ENCODE data around the gene GALNTL6. TPM values are rescaled to one million over a fixed set of nuclear protein-coding genes. Genes with fewer than 3 reads are reported as not detected.
"Not testable (repeated sequence)": the region's sequence is repeated elsewhere in the genome, so short reads cannot be mapped to it uniquely, and the experiment has no call there.

Gene GALNTL6
- polyA plus RNA-seq, 4 donors = 0.30 to 0.45 (median 0.31) TPM; not detected in 1

GRCh38 chr4:172379834-172380233, 566.6 kb downstream of the GALNTL6 start:
- Histone ChIP-seq H3K27ac (ENCODE audit: low read depth in 1 of 3, low read length in 2 of 3) (no peak overlapping the region), H3K27me3 (ENCODE audit: control insufficient read depth in 3 of 3, insufficient read depth in 3 of 3, low read length in 3 of 3) (no peaks in the 10 kb centered on the region), H3K36me3 (ENCODE audit: control insufficient read depth in 3 of 3, insufficient read depth in 2 of 3, low read depth in 1 of 3, low read length in 3 of 3) (no peaks in the 10 kb centered on the region), H3K4me1 (ENCODE audit: control insufficient read depth in 3 of 3, insufficient read depth in 2 of 3, low read depth in 1 of 3, low read length in 2 of 3) (no peaks in the 10 kb centered on the region), H3K4me3 (ENCODE audit: low read depth in 1 of 3, low read length in 3 of 3) (no peak overlapping the region), H3K9me3 (ENCODE audit: control insufficient read depth in 2 of 2, insufficient read depth in 1 of 2, low read depth in 1 of 2, low read length in 1 of 2) (peaks cover 0 to 9% of the 10 kb centered on the region in 2 donors)
- no peak for DNase-seq
- no peak for FAIRE-seq
- 66 to 81% (median 72%) methylated on average over 5 of the region's 5 CpGs for WGBS, 3 donors

- FAIRE-seq = no peak
- H3K4me3 ChIP-seq (ENCODE audit: low read depth in 1 of 3, low read length in 3 of 3) = no peak overlapping the region
- H3K36me3 ChIP-seq (ENCODE audit: control insufficient read depth in 3 of 3, insufficient read depth in 2 of 3, low read depth in 1 of 3, low read length in 3 of 3) = no peaks in the 10 kb centered on the region
- no peaks in the 10 kb centered on the region for H3K9me3 ChIP-seq (ENCODE audit: control insufficient read depth in 2 of 2, insufficient read depth in 1 of 2, low read depth in 1 of 2, low read length in 1 of 2)
- no peak for DNase-seq
- 90 to 93% (median 92%) methylated on average over 1 of the region's 1 CpG for WGBS, 3 donors
- no peaks in the 10 kb centered on the region for H3K27me3 ChIP-seq (ENCODE audit: control insufficient read depth in 3 of 3, insufficient read depth in 3 of 3, low read length in 3 of 3)
- H3K27ac ChIP-seq (ENCODE audit: low read depth in 1 of 3, low read length in 2 of 3) = no peak overlapping the region
- H3K4me1 ChIP-seq (ENCODE audit: control insufficient read depth in 3 of 3, insufficient read depth in 2 of 3, low read depth in 1 of 3, low read length in 2 of 3) = no peaks in the 10 kb centered on the region
These were observed 577.1 kb downstream of the GALNTL6 start for GRCh38 chr4:172390331-172390730.

DNA sequence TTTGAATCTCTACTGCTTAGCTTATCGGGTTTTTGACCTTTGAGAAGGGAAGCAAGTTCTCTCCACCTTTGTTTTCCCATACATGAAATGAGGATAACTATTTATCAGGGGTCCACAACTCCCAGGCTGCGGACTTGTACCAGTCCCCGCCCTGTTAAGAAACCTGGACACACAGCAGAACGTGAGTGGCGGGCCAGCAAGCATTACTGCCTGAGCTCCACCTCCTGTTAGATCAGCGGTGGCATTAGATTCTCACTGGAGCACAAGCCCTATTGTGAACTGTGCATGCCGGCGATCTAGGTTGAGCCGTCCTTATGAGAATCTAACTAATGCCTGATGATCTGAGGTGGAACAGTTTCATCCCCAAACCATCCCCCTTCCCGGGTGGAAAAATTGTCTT, 579.5 kb downstream of the GALNTL6 start:
- H3K27me3 ChIP-seq (ENCODE audit: control insufficient read depth in 3 of 3, insufficient read depth in 3 of 3, low read length in 3 of 3) = no peaks in the 10 kb centered on the region
- H3K4me3 ChIP-seq (ENCODE audit: low read depth in 1 of 3, low read length in 3 of 3) = no peak overlapping the region
- no peaks in the 10 kb centered on the region for H3K9me3 ChIP-seq (ENCODE audit: control insufficient read depth in 2 of 2, insufficient read depth in 1 of 2, low read depth in 1 of 2, low read length in 1 of 2)
- no peaks in the 10 kb centered on the region for H3K4me1 ChIP-seq (ENCODE audit: control insufficient read depth in 3 of 3, insufficient read depth in 2 of 3, low read depth in 1 of 3, low read length in 2 of 3)
- FAIRE-seq (no peak), DNase-seq (no peak)
- no peaks in the 10 kb centered on the region for H3K36me3 ChIP-seq (ENCODE audit: control insufficient read depth in 3 of 3, insufficient read depth in 2 of 3, low read depth in 1 of 3, low read length in 3 of 3)
- WGBS, 3 donors = 84 to 90% (median 86%) methylated on average over 10 of the region's 10 CpGs
- H3K27ac ChIP-seq (ENCODE audit: low read depth in 1 of 3, low read length in 2 of 3) = no peak overlapping the region

DNA sequence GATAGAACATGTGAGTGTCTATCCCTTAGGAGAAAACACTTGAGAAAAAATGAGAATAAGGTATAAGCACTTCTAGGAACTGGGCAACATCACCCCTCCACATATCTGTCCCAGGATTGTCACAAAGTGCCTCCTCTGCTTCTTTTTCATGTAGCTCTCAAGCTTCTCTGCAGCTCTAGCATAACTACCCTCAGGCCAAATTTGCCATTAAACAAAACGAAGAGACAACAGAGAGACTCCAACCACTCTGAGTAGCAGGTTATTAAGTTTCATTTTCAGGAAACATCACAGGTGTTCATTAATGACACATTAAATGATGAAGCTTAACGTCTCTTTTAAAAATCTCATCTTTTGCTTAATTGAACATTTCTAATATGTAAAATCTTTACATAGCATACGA, 580.0 kb downstream of the GALNTL6 start:
- no peaks in the 10 kb centered on the region for H3K4me1 ChIP-seq (ENCODE audit: control insufficient read depth in 3 of 3, insufficient read depth in 2 of 3, low read depth in 1 of 3, low read length in 2 of 3)
- H3K9me3 ChIP-seq (ENCODE audit: control insufficient read depth in 2 of 2, insufficient read depth in 1 of 2, low read depth in 1 of 2, low read length in 1 of 2) = no peaks in the 10 kb centered on the region
- no peak for FAIRE-seq
- no peak overlapping the region for H3K27ac ChIP-seq (ENCODE audit: low read depth in 1 of 3, low read length in 2 of 3)
- 50 to 72% (median 57%) methylated on average over 3 of the region's 3 CpGs for WGBS, 3 donors
- H3K4me3 ChIP-seq (ENCODE audit: low read depth in 1 of 3, low read length in 3 of 3) = no peak overlapping the region
- no peaks in the 10 kb centered on the region for H3K36me3 ChIP-seq (ENCODE audit: control insufficient read depth in 3 of 3, insufficient read depth in 2 of 3, low read depth in 1 of 3, low read length in 3 of 3)
- no peak for DNase-seq
- H3K27me3 ChIP-seq (ENCODE audit: control insufficient read depth in 3 of 3, insufficient read depth in 3 of 3, low read length in 3 of 3) = no peaks in the 10 kb centered on the region

DNA sequence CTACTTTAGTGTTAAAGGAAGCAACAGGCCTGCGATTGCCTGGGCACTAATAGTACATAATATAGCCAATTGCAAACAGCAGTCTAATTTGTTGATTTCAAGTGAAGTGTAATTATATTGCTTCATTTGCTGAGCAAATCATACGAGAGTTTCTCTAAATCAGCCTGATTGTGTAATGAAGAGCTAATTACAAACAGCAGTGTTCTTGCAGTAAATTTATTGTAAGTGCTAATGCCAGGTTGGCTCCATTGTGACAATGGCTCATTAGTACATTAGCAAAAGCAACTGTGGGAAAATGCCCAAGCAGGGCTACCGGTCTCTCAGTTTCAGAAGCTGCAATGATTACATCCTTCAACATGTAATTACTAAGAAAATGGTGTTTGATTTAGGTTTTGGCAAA, 591.5 kb downstream of the GALNTL6 start:
- FAIRE-seq (no peak), DNase-seq (no peak)
- 77 to 87% (median 78%) methylated on average over 3 of the region's 3 CpGs for WGBS, 3 donors
- Histone ChIP-seq H3K27me3 (ENCODE audit: control insufficient read depth in 3 of 3, insufficient read depth in 3 of 3, low read length in 3 of 3) (no peaks in the 10 kb centered on the region), H3K27ac (ENCODE audit: low read depth in 1 of 3, low read length in 2 of 3) (no peak overlapping the region), H3K36me3 (ENCODE audit: control insufficient read depth in 3 of 3, insufficient read depth in 2 of 3, low read depth in 1 of 3, low read length in 3 of 3) (no peaks in the 10 kb centered on the region), H3K9me3 (ENCODE audit: control insufficient read depth in 2 of 2, insufficient read depth in 1 of 2, low read depth in 1 of 2, low read length in 1 of 2) (no peaks in the 10 kb centered on the region), H3K4me3 (ENCODE audit: low read depth in 1 of 3, low read length in 3 of 3) (no peak overlapping the region), H3K4me1 (ENCODE audit: control insufficient read depth in 3 of 3, insufficient read depth in 2 of 3, low read depth in 1 of 3, low read length in 2 of 3) (no peaks in the 10 kb centered on the region)

- DNase-seq (no peak), FAIRE-seq (no peak)
- 79 to 88% (median 86%) methylated on average over 1 of the region's 1 CpG for WGBS, 3 donors
- Histone ChIP-seq H3K36me3 (ENCODE audit: control insufficient read depth in 3 of 3, insufficient read depth in 2 of 3, low read depth in 1 of 3, low read length in 3 of 3) (no peaks in the 10 kb centered on the region), H3K4me1 (ENCODE audit: control insufficient read depth in 3 of 3, insufficient read depth in 2 of 3, low read depth in 1 of 3, low read length in 2 of 3) (no peaks in the 10 kb centered on the region), H3K4me3 (ENCODE audit: low read depth in 1 of 3, low read length in 3 of 3) (no peak overlapping the region), H3K9me3 (ENCODE audit: control insufficient read depth in 2 of 2, insufficient read depth in 1 of 2, low read depth in 1 of 2, low read length in 1 of 2) (no peaks in the 10 kb centered on the region), H3K27ac (ENCODE audit: low read depth in 1 of 3, low read length in 2 of 3) (no peak overlapping the region), H3K27me3 (ENCODE audit: control insufficient read depth in 3 of 3, insufficient read depth in 3 of 3, low read length in 3 of 3) (no peaks in the 10 kb centered on the region)
These were observed 597.2 kb downstream of the GALNTL6 start for GRCh38 chr4:172410363-172410762.

- FAIRE-seq = no peak
- Histone ChIP-seq H3K36me3 (ENCODE audit: control insufficient read depth in 3 of 3, insufficient read depth in 2 of 3, low read depth in 1 of 3, low read length in 3 of 3) (no peaks in the 10 kb centered on the region), H3K9me3 (ENCODE audit: control insufficient read depth in 2 of 2, insufficient read depth in 1 of 2, low read depth in 1 of 2, low read length in 1 of 2) (no peaks in the 10 kb centered on the region), H3K27ac (ENCODE audit: low read depth in 1 of 3, low read length in 2 of 3) (no peak overlapping the region), H3K4me1 (ENCODE audit: control insufficient read depth in 3 of 3, insufficient read depth in 2 of 3, low read depth in 1 of 3, low read length in 2 of 3) (no peaks in the 10 kb centered on the region), H3K27me3 (ENCODE audit: control insufficient read depth in 3 of 3, insufficient read depth in 3 of 3, low read length in 3 of 3) (no peaks in the 10 kb centered on the region), H3K4me3 (ENCODE audit: low read depth in 1 of 3, low read length in 3 of 3) (no peak overlapping the region)
- WGBS, 3 donors = 84 to 95% (median 88%) methylated on average over 2 of the region's 2 CpGs
- DNase-seq = no peak
These were observed 597.9 kb downstream of the GALNTL6 start for GRCh38 chr4:172411149-172411548.

GRCh38 chr4:172412851-172413580, 599.8 kb downstream of the GALNTL6 start:
- no peak for FAIRE-seq
- 61 to 83% (median 76%) methylated on average over 3 of the region's 3 CpGs for WGBS, 3 donors
- DNase-seq = no peak
- no peak overlapping the region for H3K4me3 ChIP-seq (ENCODE audit: low read depth in 1 of 3, low read length in 3 of 3)
- no peaks in the 10 kb centered on the region for H3K4me1 ChIP-seq (ENCODE audit: control insufficient read depth in 3 of 3, insufficient read depth in 2 of 3, low read depth in 1 of 3, low read length in 2 of 3)
- no peak overlapping the region for H3K27ac ChIP-seq (ENCODE audit: low read depth in 1 of 3, low read length in 2 of 3)
- no peaks in the 10 kb centered on the region for H3K36me3 ChIP-seq (ENCODE audit: control insufficient read depth in 3 of 3, insufficient read depth in 2 of 3, low read depth in 1 of 3, low read length in 3 of 3)
- no peaks in the 10 kb centered on the region for H3K9me3 ChIP-seq (ENCODE audit: control insufficient read depth in 2 of 2, insufficient read depth in 1 of 2, low read depth in 1 of 2, low read length in 1 of 2)
- no peaks in the 10 kb centered on the region for H3K27me3 ChIP-seq (ENCODE audit: control insufficient read depth in 3 of 3, insufficient read depth in 3 of 3, low read length in 3 of 3)

GRCh38 chr4:172428979-172429378, 615.8 kb downstream of the GALNTL6 start:
- whole genome bisulfite sequencing, 3 donors = 93 to 98% (median 94%) methylated on average over 12 of the region's 12 CpGs
- H3K36me3 ChIP-seq (ENCODE audit: control insufficient read depth in 3 of 3, insufficient read depth in 2 of 3, low read depth in 1 of 3, low read length in 3 of 3); H3K27ac ChIP-seq (ENCODE audit: low read depth in 1 of 3, low read length in 2 of 3); DNase-seq; FAIRE-seq; H3K4me1 ChIP-seq (ENCODE audit: control insufficient read depth in 3 of 3, insufficient read depth in 2 of 3, low read depth in 1 of 3, low read length in 2 of 3); H3K27me3 ChIP-seq (ENCODE audit: control insufficient read depth in 3 of 3, insufficient read depth in 3 of 3, low read length in 3 of 3); H3K4me3 ChIP-seq (ENCODE audit: low read depth in 1 of 3, low read length in 3 of 3); H3K9me3 ChIP-seq (ENCODE audit: control insufficient read depth in 2 of 2, insufficient read depth in 1 of 2, low read depth in 1 of 2, low read length in 1 of 2): not testable (repeated sequence)

All from small intestine (tissue), 7 donors.